ENCODE results near the gene GSN.

GSN gene

DNA sequence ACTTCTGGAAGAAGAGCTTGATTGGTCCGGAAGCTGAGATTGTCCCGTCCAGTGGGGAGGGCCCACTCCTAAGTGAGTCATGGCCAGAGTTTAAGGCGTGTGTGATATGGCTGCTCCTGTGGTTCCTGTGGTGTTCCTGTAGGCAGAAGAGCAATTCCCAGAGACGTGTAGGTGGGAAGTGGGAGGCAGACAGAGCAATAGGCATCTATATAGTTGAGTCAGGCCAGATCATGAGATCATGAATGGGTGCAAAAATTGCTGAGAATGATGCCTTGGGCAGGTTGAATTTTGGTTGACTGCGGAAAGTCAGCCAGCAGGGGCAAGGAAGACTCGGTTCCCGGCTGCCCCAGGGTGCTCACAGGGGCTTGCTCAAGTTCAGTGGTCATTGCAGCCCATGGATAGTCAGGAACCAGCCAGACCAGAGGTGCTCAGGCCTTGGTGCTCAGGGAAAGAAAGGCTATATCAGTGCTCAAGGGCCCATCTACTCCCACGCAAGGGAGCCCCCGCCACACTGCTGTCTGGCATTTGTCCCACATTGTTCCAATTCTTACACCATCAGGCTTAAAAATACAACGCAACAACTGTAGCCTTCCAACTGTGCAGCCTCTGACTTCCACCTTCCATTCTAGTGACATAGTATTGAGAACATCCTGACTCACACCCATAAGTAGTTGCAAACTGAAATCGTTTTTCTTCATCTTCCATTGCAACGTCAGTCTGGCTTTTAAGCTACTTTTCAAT is 21.0 kb upstream of the GSN start:
- DNase-seq (ENCODE audit: low read depth in 2 of 2): no peak

DNA sequence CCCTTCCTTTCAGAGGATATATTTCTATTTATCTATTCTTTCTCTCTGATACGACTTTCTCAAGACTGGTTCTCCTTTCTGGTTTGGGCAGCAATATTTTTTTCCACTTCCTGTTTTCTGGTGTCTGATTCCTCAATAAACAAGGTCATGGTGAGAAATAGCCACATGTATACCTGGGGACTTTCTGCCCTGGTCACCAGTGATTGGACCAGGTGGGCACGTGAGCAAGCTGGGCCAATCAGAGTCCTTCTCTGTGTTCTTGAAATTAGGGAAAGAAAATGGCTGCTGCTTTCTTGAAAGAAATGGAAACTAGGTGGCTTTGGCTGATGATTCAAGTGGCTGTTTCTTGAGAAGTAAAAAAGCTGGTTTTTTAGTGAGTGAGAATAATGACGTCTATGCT is 18.4 kb upstream of the GSN start:
- DNase-seq (ENCODE audit: low read depth in 2 of 2): no peak

DNA sequence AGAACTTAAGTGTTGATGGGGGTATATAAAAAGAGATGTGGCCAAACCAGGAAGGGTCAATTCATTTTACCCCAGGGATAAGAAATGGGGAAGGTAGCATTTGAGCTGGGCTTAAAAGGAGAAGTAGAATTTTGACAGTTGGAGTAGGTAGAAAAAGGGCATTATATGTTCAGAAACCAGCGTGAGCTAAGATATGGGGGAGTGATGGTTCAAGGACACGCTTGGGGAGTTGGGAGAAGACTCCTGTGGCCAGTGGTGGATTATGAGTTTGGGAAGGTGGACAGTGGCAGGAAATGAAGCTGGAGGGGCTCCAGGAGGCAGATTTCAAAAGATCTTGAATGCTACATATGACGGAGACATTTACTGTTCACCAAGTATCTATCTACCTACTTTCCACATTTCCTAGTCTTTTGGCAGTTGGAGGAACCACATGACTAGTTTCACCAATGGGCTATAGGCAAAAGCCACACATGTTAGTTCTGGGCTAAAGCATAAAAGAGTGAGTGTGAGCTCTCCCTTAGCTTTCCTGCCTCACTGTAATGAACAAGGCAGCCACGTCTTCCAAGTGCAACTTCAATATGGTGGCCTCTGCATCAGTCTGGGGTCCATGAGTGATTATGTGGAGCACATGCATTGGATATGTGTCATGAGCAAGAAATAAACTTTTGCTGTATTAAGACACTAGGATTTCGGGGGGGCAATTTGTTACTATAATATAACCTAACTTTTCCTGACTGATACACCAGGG is 15.7 kb upstream of the GSN start:
- DNase-seq (ENCODE audit: low read depth in 2 of 2): no peak

DNA sequence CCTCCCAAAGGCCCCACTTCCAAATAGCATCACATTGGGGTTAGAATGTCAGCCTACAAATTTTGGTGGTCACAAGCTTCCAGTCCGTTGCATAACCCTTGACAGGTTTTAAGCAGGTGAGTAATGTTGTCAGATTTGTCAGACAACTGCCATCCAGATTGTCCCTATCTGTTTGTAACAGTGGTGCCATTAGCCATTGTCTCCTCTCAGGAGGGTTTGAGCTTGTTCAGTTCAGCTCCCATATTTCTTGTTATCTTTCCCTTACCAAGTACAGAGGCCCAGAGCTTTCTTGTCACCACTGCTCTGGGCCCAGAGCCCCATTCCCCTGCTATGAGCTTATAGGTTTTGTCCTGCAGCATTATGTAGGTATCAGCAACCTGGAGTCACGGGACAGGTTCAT is 14.8 kb upstream of the GSN start:
- no peak for DNase-seq (ENCODE audit: low read depth in 2 of 2)

DNA sequence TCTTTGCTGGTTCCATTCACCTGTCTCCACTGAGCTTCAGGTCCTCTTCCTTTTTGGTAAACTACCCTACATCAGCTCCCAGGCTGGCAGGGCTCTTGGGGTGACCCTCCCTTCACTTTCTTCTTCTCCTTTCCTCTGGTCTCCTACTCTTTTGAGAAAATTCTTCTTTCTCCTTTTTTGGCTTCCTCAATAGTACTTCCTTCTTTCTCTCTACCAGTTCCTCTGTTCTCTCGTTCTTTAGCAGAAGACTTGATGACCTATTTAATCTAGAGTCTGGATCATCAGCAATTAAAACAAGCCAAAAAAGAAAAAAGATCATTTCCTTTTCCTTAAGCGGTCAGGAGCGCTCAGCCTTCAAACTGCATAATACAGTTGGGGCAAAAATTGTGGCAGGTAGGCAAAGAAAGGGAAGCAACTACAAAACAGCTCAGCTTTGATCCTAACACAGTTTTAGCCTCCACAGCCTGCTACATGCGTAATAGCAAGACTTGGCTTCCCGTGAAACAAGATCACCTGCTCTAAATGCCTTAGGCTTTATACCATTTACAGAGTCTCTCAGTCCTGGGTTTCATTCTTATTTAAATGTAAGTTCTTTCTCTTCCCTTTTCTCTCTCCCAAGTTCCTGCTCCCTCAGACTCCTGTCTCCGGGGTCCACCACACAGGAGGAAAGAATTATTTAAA is 14.0 kb upstream of the GSN start:
- no peak for DNase-seq (ENCODE audit: low read depth in 2 of 2)

DNA sequence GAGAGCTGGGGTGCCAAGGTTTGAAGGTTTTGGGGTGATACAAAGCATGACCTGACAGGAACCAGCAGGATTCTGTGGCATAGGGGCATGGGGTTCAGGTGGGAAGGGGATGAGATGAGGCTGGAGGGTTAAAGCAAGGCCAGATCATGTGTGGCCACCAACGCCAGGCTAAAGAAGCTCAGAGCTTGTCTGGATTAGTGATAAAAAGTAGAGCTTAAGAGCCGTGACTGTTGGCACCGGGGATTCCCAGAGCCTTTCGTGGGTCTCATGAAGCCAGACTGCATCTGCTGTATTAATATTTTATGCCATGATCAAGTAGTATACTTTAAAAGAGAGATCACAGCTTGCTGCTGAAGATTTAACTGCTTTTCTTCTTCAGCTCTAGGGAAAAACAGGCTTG is 8.5 kb upstream of the GSN start:
- DNase-seq (ENCODE audit: low read depth in 2 of 2): no peak

GRCh38 chr9:121259935-121260334 is 8.0 kb upstream of the GSN start:
- DNase-seq (ENCODE audit: low read depth in 2 of 2): no peak

DNA sequence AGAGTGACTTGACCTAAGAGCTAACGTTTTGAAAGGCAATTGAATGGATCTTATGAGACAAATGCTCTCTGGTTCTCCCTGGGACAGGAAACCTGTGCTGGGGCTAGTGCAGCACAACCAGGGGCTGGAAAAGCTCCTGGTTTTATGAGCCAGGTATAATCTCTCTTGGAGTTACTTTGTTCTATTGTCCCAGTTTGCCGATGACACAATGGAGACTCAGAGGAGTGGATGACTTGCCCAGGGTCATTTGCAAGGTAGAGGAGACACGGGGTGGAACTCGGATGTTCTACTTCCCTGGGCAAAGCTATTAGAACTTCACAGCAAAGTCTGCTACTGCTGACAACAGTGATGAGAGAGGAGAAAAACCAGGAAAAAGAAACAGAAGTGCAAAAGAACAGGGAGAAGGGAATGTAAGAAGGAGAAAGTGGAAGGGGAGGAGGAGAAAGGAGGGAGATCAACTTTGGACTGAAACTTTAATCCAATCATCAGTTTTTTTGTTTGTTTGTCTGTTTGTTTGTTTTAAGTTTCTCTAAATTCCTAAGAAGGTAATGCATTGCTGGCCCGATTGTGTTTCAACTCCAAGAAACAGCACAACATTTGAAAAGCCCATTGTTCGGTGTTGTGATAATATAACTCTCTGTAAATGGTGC is 7.4 kb upstream of the GSN start:
- DNase-seq (ENCODE audit: low read depth in 2 of 2): no peak

DNA sequence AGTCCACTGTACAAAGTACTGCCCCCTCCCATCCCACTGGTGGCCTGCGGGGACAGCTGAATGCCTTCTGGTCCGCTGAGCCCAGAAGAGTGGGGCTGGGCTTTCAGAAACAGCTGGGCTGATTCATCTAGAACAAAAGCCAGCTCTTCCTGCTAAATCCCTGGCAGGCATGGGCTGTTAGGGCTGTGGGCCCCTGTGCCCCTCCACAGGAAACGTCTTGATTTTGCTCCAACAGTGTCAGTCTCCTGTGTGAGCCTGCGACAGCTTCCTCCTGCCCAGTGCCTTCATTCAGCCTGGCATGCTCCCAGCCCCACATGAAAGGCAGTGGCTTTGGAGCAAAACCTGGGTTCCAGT is 6.9 kb upstream of the GSN start:
- DNase-seq (ENCODE audit: low read depth in 2 of 2): no peak

GRCh38 chr9:121261755-121262154 is 6.2 kb upstream of the GSN start:
- DNase-seq (ENCODE audit: low read depth in 2 of 2): no peak

DNA sequence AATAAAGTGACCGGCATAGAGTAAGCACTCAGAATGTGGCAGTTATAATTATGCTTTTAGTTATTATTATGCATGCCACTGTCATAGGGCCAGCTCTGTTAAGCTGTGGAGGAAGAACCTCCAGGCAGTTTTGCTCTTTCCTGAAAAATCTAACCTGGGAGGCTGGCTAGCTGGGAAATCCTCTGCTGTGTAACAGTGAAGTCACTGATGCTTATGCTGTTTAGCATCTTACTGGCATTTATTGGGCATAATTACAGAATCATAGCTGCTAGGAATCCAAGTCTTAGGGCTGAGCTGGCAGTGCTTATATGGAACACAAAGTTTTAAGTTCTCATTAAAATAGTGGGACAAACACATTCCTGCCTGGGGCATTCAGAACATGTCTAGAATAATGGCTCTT is 5.5 kb upstream of the GSN start:
- DNase-seq (ENCODE audit: low read depth in 2 of 2): no peak

- no peak for DNase-seq (ENCODE audit: low read depth in 2 of 2)
Observed at GRCh38 chr9:121262953-121263352, 5.0 kb upstream of the GSN start.

DNA sequence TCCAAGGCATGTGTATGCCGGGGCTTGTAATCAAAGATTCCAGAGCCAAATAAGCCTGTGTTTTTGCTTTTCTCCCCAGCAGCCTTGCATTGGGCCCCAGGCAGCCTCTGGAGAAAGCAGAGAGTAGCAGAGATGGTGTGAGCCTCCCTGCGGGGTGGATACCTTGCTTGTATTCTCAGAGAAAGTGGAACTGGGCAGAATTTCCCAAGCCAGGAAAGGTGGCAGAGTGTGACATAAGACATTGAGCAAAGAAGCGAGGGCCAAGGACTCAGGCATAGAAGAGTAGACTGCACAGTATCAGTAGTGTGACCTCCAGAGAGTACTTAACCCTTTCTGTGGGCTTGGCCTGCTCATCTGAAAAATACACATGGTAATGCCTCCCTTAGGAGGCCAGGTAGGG is 1.6 kb upstream of the GSN start:
- DNase-seq (ENCODE audit: low read depth in 2 of 2): no peak

GRCh38 chr9:121266906-121267650 is 884 bp upstream of the GSN start:
- no peak for DNase-seq (ENCODE audit: low read depth in 2 of 2)

DNA sequence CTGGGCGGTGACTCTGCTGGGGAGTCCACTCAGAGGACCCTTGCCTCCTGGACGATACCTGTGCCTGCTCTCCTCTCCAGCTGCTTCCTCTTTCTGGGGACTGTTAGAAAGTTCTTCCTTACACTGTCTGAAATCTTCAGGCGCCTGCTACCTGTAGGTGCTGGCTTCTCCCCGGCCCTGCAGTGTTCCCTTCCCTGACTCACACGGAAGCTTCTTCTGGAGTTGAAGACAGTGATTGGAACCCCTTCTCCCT is 562 bp downstream of the GSN start:
- no peak for DNase-seq (ENCODE audit: low read depth in 2 of 2)

- DNase-seq (ENCODE audit: low read depth in 2 of 2): no peak
Observed at GRCh38 chr9:121268851-121269641, 1.1 kb downstream of the GSN start.

DNA sequence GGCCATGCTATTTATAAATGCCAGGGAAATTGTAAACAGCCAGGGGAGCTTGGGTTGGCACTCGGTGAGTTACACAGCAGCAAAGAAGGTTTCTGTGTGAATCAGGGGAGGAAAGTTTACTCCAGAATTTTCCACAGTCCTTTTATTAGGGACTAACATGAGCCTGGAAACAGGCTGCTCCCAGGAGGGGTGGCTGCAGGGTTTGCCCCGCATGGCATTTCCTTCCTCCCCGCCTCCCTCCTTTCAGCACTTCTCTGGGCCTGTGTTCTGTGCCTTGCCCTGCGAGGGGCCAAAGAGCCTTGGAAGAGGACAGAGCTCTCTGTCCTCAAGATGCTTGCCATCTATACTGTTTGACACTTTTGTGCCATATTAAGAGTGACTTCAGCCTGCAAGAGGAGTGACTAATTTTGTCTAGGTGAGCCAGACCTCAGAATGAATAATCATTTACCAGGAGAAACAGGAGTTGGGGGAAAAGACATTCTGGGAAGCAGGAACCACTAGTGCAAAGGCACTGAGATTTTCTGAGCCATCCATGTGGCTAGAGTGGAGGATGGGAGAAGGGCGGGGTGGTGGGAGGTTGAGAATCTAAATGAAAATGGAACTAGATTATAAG is 1.8 kb downstream of the GSN start:
- no peak for DNase-seq (ENCODE audit: low read depth in 2 of 2)

DNA sequence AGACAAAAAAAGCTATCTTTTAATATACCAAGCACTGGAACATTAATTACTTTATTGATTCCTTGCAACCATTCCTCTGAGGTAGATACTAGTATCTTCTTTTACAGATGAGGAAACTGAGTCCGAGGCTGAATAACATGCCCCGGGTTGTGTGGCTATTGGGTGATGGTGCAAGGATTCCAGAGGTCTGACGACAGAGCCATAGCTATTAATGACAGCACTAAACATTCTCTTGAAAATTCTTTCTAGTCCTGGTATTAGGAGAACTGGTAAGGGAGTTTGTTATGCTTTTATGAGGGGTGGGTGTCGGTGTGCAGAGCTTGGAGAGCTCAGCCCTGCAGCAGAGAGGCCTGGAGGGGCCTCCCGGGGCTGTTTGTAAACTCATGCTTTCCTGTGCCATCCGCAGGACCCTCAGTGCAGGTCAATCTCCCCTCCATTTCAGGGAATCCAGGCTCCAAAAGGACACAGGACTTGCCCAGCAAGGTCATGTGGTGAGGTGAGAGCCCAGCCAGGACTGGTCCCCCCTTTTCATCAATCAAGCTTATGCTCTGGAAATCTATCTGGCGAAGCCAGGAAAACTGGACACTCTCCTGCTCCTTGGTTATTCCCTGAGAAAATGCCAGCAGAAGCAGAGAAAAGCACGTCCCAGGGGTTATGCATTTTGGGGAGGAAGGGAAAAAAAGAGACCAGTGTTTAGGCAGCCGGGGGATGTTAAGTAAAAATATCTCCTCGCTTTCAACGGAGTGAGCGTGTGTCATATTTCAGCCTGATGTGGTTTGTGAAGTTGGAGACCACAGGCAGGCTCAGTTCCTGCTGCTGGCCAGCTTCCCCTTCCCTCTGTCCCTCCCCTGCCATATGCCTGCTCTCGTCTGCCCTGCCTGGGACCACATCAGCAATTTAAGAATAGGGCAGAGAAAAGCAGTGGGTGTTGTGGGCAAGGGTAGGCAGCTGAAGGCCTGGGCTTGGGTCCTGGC is 3.7 kb downstream of the GSN start:
- no peak for DNase-seq (ENCODE audit: low read depth in 2 of 2)

DNA sequence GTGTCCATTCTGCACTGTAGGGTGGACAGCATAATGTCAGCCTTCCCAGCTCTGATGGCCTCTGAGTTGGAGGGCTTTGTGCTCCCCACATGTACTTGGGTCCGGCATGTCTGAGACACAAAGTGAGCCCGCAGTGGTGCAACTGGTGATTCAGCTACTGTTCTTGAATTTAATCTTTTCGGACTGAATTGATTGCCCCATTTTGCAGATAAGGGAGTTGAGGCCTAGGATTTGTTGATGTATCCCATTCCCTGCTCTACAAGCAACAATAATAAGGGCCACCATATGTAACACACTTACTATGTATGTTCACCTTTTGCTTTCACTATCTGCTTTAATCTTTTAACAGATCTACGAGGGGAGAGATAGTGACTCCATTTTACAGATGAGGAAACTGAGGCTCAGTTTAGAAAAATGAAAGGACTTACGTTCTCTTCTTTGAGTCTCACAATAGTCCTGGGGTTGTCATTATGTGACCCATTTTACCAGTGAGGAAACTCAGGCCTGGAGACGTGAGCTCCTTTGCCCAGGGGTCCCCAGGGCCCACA is 4.5 kb downstream of the GSN start:
- DNase-seq (ENCODE audit: low read depth in 2 of 2): no peak

Data from stimulated activated CD4-positive, alpha-beta T cell treated with anti-CD3 and anti-CD28 coated beads, Interleukin-1b, Interleukin-23, amount 100 ng/mL, for 4 hours (primary cell).